Measurements from ENCODE around the gene ADA.

ADA gene

DNA sequence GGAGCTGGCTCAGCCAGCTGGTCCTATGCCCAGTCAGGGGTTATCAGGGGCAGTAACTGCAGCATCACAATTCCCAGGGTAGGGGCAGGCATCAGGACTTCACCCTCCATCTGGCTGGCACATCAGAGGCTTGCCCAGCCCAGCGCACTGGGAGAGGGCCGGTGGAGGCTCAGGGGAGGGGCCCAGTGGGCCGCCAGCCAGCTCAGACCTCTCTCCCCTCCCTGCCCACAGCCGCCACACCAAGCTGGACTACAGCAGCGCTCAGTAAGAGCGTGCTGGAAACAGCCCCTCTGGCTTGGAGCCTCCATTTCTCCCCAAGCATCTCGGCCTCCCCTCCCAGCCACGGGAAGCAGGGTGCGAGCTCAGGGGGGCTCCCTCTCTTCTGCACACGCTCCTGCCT lies 22.0 kb downstream of the ADA start:
- no peak overlapping the region for H3K9ac ChIP-seq (ENCODE audit: low read length)
- H3K36me3 ChIP-seq (replicated peaks; ENCODE audit: insufficient read depth, low read length) = peaks cover 21% of the 10 kb centered on the region
- DNase-seq = no peak
- H2AFZ ChIP-seq (ENCODE audit: low read length) = no peak overlapping the region
- H3K4me1 ChIP-seq (ENCODE audit: low read length) = no peaks in the 10 kb centered on the region
- H3K9me2 ChIP-seq (replicated peaks; ENCODE audit: insufficient read depth, low read length) = no peaks in the 10 kb centered on the region
- no peak overlapping the region for H3K4me2 ChIP-seq (ENCODE audit: low read depth, low read length)
- H3K27ac ChIP-seq (ENCODE audit: low read length) = no peak overlapping the region
- TF ChIP-seq EZH2phosphoT487 (IDR thresholded peaks at IDR 0.05; ENCODE audit: low read length) (no peak), EZH2 (optimal IDR thresholded peaks at IDR 0.05; ENCODE audit: low read depth, low read length) (no peak)
- TF ChIP-seq, protein P1, sequence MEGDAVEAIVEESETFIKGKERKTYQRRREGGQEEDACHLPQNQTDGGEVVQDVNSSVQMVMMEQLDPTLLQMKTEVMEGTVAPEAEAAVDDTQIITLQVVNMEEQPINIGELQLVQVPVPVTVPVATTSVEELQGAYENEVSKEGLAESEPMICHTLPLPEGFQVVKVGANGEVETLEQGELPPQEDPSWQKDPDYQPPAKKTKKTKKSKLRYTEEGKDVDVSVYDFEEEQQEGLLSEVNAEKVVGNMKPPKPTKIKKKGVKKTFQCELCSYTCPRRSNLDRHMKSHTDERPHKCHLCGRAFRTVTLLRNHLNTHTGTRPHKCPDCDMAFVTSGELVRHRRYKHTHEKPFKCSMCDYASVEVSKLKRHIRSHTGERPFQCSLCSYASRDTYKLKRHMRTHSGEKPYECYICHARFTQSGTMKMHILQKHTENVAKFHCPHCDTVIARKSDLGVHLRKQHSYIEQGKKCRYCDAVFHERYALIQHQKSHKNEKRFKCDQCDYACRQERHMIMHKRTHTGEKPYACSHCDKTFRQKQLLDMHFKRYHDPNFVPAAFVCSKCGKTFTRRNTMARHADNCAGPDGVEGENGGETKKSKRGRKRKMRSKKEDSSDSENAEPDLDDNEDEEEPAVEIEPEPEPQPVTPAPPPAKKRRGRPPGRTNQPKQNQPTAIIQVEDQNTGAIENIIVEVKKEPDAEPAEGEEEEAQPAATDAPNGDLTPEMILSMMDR (IDR thresholded peaks at IDR 0.05; ENCODE audit: low read length) = no peak
- H3K79me2 ChIP-seq (ENCODE audit: low read length) = peaks cover 32% of the 10 kb centered on the region; the same call in 1 of the 2 replicates
- no peak overlapping the region for H3K4me3 ChIP-seq (ENCODE audit: low read length)
- H3F3A ChIP-seq (ENCODE audit: insufficient read depth, low read length) = no peaks in the 10 kb centered on the region
- no peaks in the 10 kb centered on the region for H4K20me1 ChIP-seq (ENCODE audit: insufficient read depth, low read length)
- no peaks in the 10 kb centered on the region for H3K27me3 ChIP-seq (replicated peaks; ENCODE audit: insufficient read depth, low read length)
- H3K9me3 ChIP-seq (replicated peaks; ENCODE audit: insufficient read depth, low read length) = no peaks in the 10 kb centered on the region

DNA sequence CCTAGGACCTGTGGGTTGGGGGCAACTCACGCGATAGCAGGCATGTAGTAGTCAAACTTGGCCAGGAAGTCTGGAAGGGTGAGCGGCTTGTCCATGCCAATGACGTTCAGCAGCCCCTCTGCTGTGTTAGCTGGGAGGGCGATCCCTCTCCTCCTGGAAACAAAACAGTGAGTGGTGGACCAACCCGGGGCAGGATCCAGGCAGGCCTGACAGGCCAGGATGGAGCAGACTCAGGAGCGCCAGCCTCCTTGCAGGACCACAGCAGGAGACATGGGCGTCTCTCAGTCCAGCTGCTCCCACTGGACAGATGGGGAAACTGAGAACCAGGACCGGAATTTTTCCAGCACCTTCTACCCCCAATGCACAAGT lies 22.5 kb downstream of the ADA start:
- no peak overlapping the region for H2AFZ ChIP-seq (ENCODE audit: low read length)
- no peak overlapping the region for H3K4me3 ChIP-seq (ENCODE audit: low read length)
- H4K20me1 ChIP-seq (ENCODE audit: insufficient read depth, low read length) = no peaks in the 10 kb centered on the region
- no peak overlapping the region for H3K9ac ChIP-seq (ENCODE audit: low read length)
- H3K27ac ChIP-seq (ENCODE audit: low read length) = no peak overlapping the region
- H3K36me3 ChIP-seq (replicated peaks; ENCODE audit: insufficient read depth, low read length) = peaks cover 26% of the 10 kb centered on the region
- no peaks in the 10 kb centered on the region for H3K9me2 ChIP-seq (replicated peaks; ENCODE audit: insufficient read depth, low read length)
- no peaks in the 10 kb centered on the region for H3K9me3 ChIP-seq (replicated peaks; ENCODE audit: insufficient read depth, low read length)
- peaks cover 35% of the 10 kb centered on the region; the same call in 1 of the 2 replicates for H3K79me2 ChIP-seq (ENCODE audit: low read length)
- no peaks in the 10 kb centered on the region for H3K4me1 ChIP-seq (ENCODE audit: low read length)
- TF ChIP-seq, protein P1 (IDR thresholded peaks at IDR 0.05; ENCODE audit: low read length) = no peak
- TF ChIP-seq EZH2 (optimal IDR thresholded peaks at IDR 0.05; ENCODE audit: low read depth, low read length) (no peak), EZH2phosphoT487 (IDR thresholded peaks at IDR 0.05; ENCODE audit: low read length) (no peak)
- H3F3A ChIP-seq (ENCODE audit: insufficient read depth, low read length) = no peaks in the 10 kb centered on the region
- DNase-seq = no peak
- H3K4me2 ChIP-seq (ENCODE audit: low read depth, low read length) = no peak overlapping the region
- no peaks in the 10 kb centered on the region for H3K27me3 ChIP-seq (replicated peaks; ENCODE audit: insufficient read depth, low read length)

DNA sequence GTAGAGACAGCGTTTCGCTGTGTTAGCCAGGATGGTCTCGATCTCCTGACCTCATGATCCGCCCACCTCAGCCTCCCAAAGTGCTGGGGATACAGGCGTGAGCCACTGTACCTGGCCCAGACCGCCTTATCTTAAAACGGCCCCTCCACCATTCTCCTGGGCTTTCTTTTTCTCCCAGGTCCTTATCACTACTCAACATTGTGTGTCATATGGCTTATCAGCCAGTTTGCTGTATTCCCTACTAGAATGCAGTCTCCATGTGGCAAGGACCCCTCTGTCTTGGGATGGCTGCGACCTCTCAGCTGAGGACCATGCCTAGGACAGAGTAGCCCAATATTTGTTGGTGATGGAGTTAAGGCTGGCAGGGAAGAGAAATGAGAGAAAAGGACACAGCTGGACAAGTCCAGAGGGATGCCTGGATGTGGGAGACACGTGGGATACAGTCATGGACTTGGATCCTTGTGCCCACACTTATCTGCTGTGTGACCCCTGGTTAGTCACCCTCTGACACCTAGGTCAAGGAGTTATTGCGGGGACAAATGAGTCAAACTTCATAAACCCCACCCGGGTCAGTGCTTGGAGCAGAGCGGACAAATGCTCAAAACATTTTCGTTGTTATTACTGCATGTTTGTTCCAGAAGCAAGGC lies 24.0 kb downstream of the ADA start:
- TF ChIP-seq EZH2phosphoT487 (IDR thresholded peaks at IDR 0.05; ENCODE audit: low read length) (no peak), EZH2 (optimal IDR thresholded peaks at IDR 0.05; ENCODE audit: low read depth, low read length) (no peak)
- TF ChIP-seq, protein P1 (IDR thresholded peaks at IDR 0.05; ENCODE audit: low read length) = no peak
- Histone ChIP-seq H3K27me3 (replicated peaks; ENCODE audit: insufficient read depth, low read length) (no peaks in the 10 kb centered on the region), H3K9me2 (replicated peaks; ENCODE audit: insufficient read depth, low read length) (no peaks in the 10 kb centered on the region), H3K79me2 (ENCODE audit: low read length) (peaks cover 32% of the 10 kb centered on the region; the same call in 1 of the 2 replicates), H3K4me2 (ENCODE audit: low read depth, low read length) (no peak overlapping the region), H3K4me1 (ENCODE audit: low read length) (no peaks in the 10 kb centered on the region), H3K9me3 (replicated peaks; ENCODE audit: insufficient read depth, low read length) (no peaks in the 10 kb centered on the region), H3K27ac (ENCODE audit: low read length) (no peak overlapping the region), H3F3A (ENCODE audit: insufficient read depth, low read length) (no peaks in the 10 kb centered on the region), H3K4me3 (ENCODE audit: low read length) (no peak overlapping the region), H2AFZ (ENCODE audit: low read length) (no peak overlapping the region), H3K36me3 (replicated peaks; ENCODE audit: insufficient read depth, low read length) (peaks cover 27% of the 10 kb centered on the region), H4K20me1 (ENCODE audit: insufficient read depth, low read length) (no peaks in the 10 kb centered on the region), H3K9ac (ENCODE audit: low read length) (no peak overlapping the region)
- no peak for DNase-seq
